Ishikawa (cell line): ENCODE results near the gene CKM.

Source experiments
- CEBPB ChIP-seq: IDR thresholded peaks from 2 replicates; pipeline ENCODE4 v1.6.1; 2012
- CREB1 ChIP-seq: IDR thresholded peaks from 2 replicates; pipeline ENCODE4 v1.6.1; 2012; ENCODE audit warnings: low read depth
- EGR1 ChIP-seq: IDR thresholded peaks from 2 replicates; pipeline ENCODE4 v1.6.1; 2012
- EP300 ChIP-seq: IDR thresholded peaks from 2 replicates; pipeline ENCODE4 v1.6.1; 2012; ENCODE audit warnings: borderline replicate concordance
- FOXM1 ChIP-seq: IDR thresholded peaks from 2 replicates; pipeline ENCODE4 v1.6.1; 2012; ENCODE audit warnings: low read depth, borderline replicate concordance
- MAX ChIP-seq: IDR thresholded peaks from 2 replicates; pipeline ENCODE4 v1.6.1; 2012
- NFIC ChIP-seq: IDR thresholded peaks from 2 replicates; pipeline ENCODE4 v1.6.1; 2012
- RAD21 ChIP-seq: IDR thresholded peaks from 2 replicates; pipeline ENCODE4 v1.6.1; 2012; ENCODE audit warnings: low read depth
- REST ChIP-seq: IDR thresholded peaks from 2 replicates; pipeline ENCODE4 v1.6.1; 2012; ENCODE audit warnings: low read depth, mild to moderate bottlenecking
- TCF12 ChIP-seq: IDR thresholded peaks from 2 replicates; pipeline ENCODE4 v1.6.1; 2012; ENCODE audit warnings: low read depth
- TEAD4 ChIP-seq: IDR thresholded peaks from 2 replicates; pipeline ENCODE4 v1.6.1; 2012
- YY1 ChIP-seq: IDR thresholded peaks from 2 replicates; pipeline ENCODE4 v1.6.1; 2012; ENCODE audit warnings: low read depth
- TF ChIP-seq, protein P1 (sequence below): IDR thresholded peaks from 2 replicates; pipeline ENCODE4 v1.6.1; 2012

The CKM gene

GRCh38 chr19:45262570-45262969 is 60.1 kb downstream of the CKM start:
- TF ChIP-seq FOXM1 (no peak), REST (no peak), RAD21 (no peak), EP300 (no peak)
- TF ChIP-seq, protein P1, sequence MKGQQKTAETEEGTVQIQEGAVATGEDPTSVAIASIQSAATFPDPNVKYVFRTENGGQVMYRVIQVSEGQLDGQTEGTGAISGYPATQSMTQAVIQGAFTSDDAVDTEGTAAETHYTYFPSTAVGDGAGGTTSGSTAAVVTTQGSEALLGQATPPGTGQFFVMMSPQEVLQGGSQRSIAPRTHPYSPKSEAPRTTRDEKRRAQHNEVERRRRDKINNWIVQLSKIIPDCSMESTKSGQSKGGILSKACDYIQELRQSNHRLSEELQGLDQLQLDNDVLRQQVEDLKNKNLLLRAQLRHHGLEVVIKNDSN: no peak

DNA sequence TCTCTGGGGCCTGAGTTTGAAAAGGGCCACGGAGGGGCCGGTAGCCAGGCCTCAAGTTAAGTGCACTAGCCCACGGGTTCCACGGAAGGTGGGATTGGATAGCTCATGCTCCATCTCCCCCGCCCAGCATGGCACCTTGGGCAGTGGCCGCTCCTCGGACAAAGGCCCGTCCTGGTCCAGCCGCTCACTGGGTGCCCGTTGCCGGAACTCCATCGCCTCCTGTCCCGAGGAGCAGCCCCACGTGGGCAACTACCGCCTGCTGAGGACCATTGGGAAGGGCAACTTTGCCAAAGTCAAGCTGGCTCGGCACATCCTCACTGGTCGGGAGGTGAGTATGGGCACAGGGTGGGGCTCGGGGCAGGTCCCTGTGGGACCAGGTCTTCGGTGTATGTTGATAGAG is 63.8 kb downstream of the CKM start:
- TF ChIP-seq EP300: no peak
- no peak for TF ChIP-seq CREB1
- TF ChIP-seq MAX: no peak
- TF ChIP-seq, protein P1: no peak
- no peak for TF ChIP-seq NFIC
- TF ChIP-seq CEBPB: no peak
- TF ChIP-seq REST: no peak
- no peak for TF ChIP-seq TEAD4
- TF ChIP-seq YY1: no peak

- TF ChIP-seq RAD21 (no peak), EGR1 (no peak), NFIC (no peak), EP300 (no peak), YY1 (no peak), TEAD4 (no peak), MAX (no peak), TCF12 (no peak), FOXM1 (no peak), CEBPB (no peak)
- TF ChIP-seq, protein P1: no peak
These were observed 65.8 kb downstream of the CKM start for GRCh38 chr19:45256836-45257235.
